ENCODE results near the gene C10orf62. TPM values are rescaled to one million over a fixed set of nuclear protein-coding genes. Genes with fewer than 3 reads are reported as not detected.

C10orf62 gene
- total and polyA plus RNA-seq, 9 of the 15 experiments (the other 6 are each of a cell fraction or from before 2014, with no cell fraction given), result not detected

- peak; percentile 54; the same call in 1 of the 2 replicates for TF ChIP-seq TFAP4 (CRISPR knock-in tag; IDR thresholded peaks at IDR 0.05; ENCODE audit: borderline replicate concordance)
- no peak for TF ChIP-seq RBM17 (IDR thresholded peaks at IDR 0.05; ENCODE audit: borderline replicate concordance, low read depth, low read length)
- TF ChIP-seq POLR2A (conservative IDR thresholded peaks at IDR 0.05), result peak; percentile 58
- no peak for TF ChIP-seq ARID3B (CRISPR knock-in tag; IDR thresholded peaks at IDR 0.05; ENCODE audit: borderline replicate concordance)
- TF ChIP-seq TAF7 (tag; IDR thresholded peaks at IDR 0.05), result no peak
- TF ChIP-seq ZNF316 (IDR thresholded peaks at IDR 0.05), result peak; percentile 96
- no peak for TF ChIP-seq EHMT2 (IDR thresholded peaks at IDR 0.05)
- no peak for TF ChIP-seq TRIM28 (IDR thresholded peaks at IDR 0.05)
- peak; percentile 60 to 96 for TF ChIP-seq FOXA3 (CRISPR knock-in tag; conservative IDR thresholded peaks at IDR 0.05 in 1 of 2, IDR thresholded peaks at IDR 0.05 in 1 of 2)
- TF ChIP-seq HDGF (IDR thresholded peaks at IDR 0.05), result 0 out of 2 replicates have a peak, but pooled peaks have one; percentile 77
- 0 out of 2 replicates have a peak, but pooled peaks have one; percentile 44 for TF ChIP-seq NR2C2 (CRISPR knock-in tag; IDR thresholded peaks at IDR 0.05)
- peak; percentile 94 for TF ChIP-seq NR2C2 (tag; IDR thresholded peaks at IDR 0.05)
- TF ChIP-seq MBD2 (IDR thresholded peaks at IDR 0.05; ENCODE audit: borderline replicate concordance, low read depth), result 0 out of 2 replicates have a peak, but pooled peaks have one; percentile 26
- TF ChIP-seq SFPQ (IDR thresholded peaks at IDR 0.05; ENCODE audit: low read depth, low read length), result no peak
- TF ChIP-seq NONO (IDR thresholded peaks at IDR 0.05; ENCODE audit: low read depth in 2 of 2, low read length in 1 of 2), result no peak
- no peak for TF ChIP-seq ZNF407 (IDR thresholded peaks at IDR 0.05; ENCODE audit: low read depth)
Observed at GRCh38 chr10:97640174-97640867, 50.8 kb downstream of the C10orf62 start, which contains the start of gene PI4K2A (continued).

All from K562 (cell line).